Islet precursor cell (in vitro differentiated cells): ENCODE data around the gene AP4M1.
"Not testable (repeated sequence)": the region's sequence is repeated elsewhere in the genome, so short reads cannot be mapped to it uniquely, and the experiment has no call there.

Source experiments
- DNase-seq: peaks from one replicate; pipeline ENCODE4 v3.0.0-alpha.2; 2018

The AP4M1 gene

GRCh38 chr7:100109521-100110163 is 8.2 kb downstream of the AP4M1 start:
- DNase-seq = no peak

- no peak for DNase-seq
These were observed 9.7 kb downstream of the AP4M1 start for GRCh38 chr7:100111156-100111555.

GRCh38 chr7:100111914-100112313 is 10.5 kb downstream of the AP4M1 start:
- no peak for DNase-seq

- no peak for DNase-seq
These were observed 13.6 kb downstream of the AP4M1 start for GRCh38 chr7:100115026-100115425.

- DNase-seq = no peak
These were observed 17.1 kb downstream of the AP4M1 start for GRCh38 chr7:100118388-100119071.

- DNase-seq = peak; percentile 96
These were observed 17.9 kb downstream of the AP4M1 start, which contains the start of the genes CNPY4 and TAF6 for GRCh38 chr7:100119072-100119969. CNPY4 (plus strand) TSS chr7:100119634; CDS start chr7:100119745, 111 bp downstream. TAF6 (minus strand) TSS chr7:100119358; CDS start chr7:100114209, 5,149 bp downstream.

- peak; percentile 84 for DNase-seq
These were observed 18.7 kb downstream of the AP4M1 start for GRCh38 chr7:100119970-100120732.

- no peak for DNase-seq
These were observed 19.2 kb downstream of the AP4M1 start for GRCh38 chr7:100120733-100121036.

GRCh38 chr7:100122067-100122466 is 20.6 kb downstream of the AP4M1 start:
- DNase-seq = peak; percentile 74

- DNase-seq = no peak
These were observed 21.1 kb downstream of the AP4M1 start for GRCh38 chr7:100122568-100122967.

GRCh38 chr7:100124301-100125230 is 23.1 kb downstream of the AP4M1 start:
- DNase-seq = no peak

- no peak for DNase-seq
These were observed 24.9 kb downstream of the AP4M1 start for GRCh38 chr7:100126239-100126930.

GRCh38 chr7:100126931-100127865 is 25.8 kb downstream of the AP4M1 start, which contains the start of gene MBLAC1:
MBLAC1 (plus strand) TSS chr7:100126967; CDS start chr7:100127396, 429 bp downstream.
- DNase-seq = peak; percentile 92

GRCh38 chr7:100127866-100128636 is 26.6 kb downstream of the AP4M1 start:
- DNase-seq = peak; percentile 74

- no peak for DNase-seq
These were observed 27.2 kb downstream of the AP4M1 start for GRCh38 chr7:100128637-100128963.

- DNase-seq = not testable (repeated sequence)
These were observed 28.8 kb downstream of the AP4M1 start for GRCh38 chr7:100130220-100130607.

GRCh38 chr7:100130608-100131453 is 29.4 kb downstream of the AP4M1 start:
- peak; percentile 87 for DNase-seq

- no peak for DNase-seq
These were observed 30.7 kb downstream of the AP4M1 start for GRCh38 chr7:100132126-100132525.
